ENCODE data around the gene ADORA1. TPM values are rescaled to one million over a fixed set of nuclear protein-coding genes. Genes with fewer than 3 reads are reported as not detected.

ADORA1 gene
- polyA plus RNA-seq, 3 donors: 0.13 to 1.1 TPM; not detected in 1

GRCh38 chr1:203216274-203217138, 89.0 kb downstream of the ADORA1 start:
- Mint-ChIP-seq H3K27me3 (ENCODE audit: low read depth in 3 of 3) (peaks cover 7 to 30% (median 30%) of the 10 kb centered on the region in 3 donors), H3K36me3 (no peaks in the 10 kb centered on the region), H3K9me3 (no peaks in the 10 kb centered on the region), H3K27ac (peak overlapping the region in 4 of 7 donors; percentile 3 to 76 (median 23)), H3K4me1 (peaks cover 44% of the 10 kb centered on the region), H3K4me3 (peak overlapping the region in 1 of 2 donors; percentile 62)
- intact Hi-C loops (cut with micrococcal nuclease): loop anchor here (1.0 to 5.0 kb wide), 4 partner anchors 39 to 178 kb away; partner anchors contain the start of gene MYBPH (in 1 of the 2)
- Histone ChIP-seq H3K4me3 (replicated peaks in 1 of 3; ENCODE audit: low read depth in 2 of 3, low read length in 3 of 3) (no peak overlapping the region), H3K9ac (ENCODE audit: insufficient read depth, low read length, poor library complexity, severe bottlenecking) (no peak overlapping the region), H4K20me1 (ENCODE audit: insufficient read depth, low read length) (no peaks in the 10 kb centered on the region), H3K79me2 (ENCODE audit: insufficient read depth, low read length) (no peaks in the 10 kb centered on the region), H3K4me2 (replicated peaks; ENCODE audit: extremely low read depth, low read length, poor library complexity, severe bottlenecking) (no peak overlapping the region), H2AFZ (ENCODE audit: insufficient read depth, low read depth, low read length, poor library complexity, severe bottlenecking) (no peak overlapping the region), H3K27me3 (ENCODE audit: control insufficient read depth in 2 of 2, insufficient read depth in 2 of 2, low read length in 2 of 2) (peaks cover 0 to 5% of the 10 kb centered on the region in 2 donors), H3K27ac (ENCODE audit: low read depth in 1 of 2, low read length in 2 of 2) (no peak overlapping the region), H3K9me3 (replicated peaks in 1 of 2; ENCODE audit: control insufficient read depth in 1 of 2, insufficient read depth in 1 of 2, low read length in 2 of 2) (no peaks in the 10 kb centered on the region), H3K4me1 (ENCODE audit: control insufficient read depth in 1 of 2, insufficient read depth in 2 of 2, low read length in 2 of 2) (peaks cover 31 to 39% of the 10 kb centered on the region in 2 donors), H3K36me3 (replicated peaks in 1 of 2; ENCODE audit: control insufficient read depth in 1 of 2, insufficient read depth in 2 of 2, low read length in 2 of 2) (no peaks in the 10 kb centered on the region)
- DNase-seq: peak; percentile 54 to 75 (median 68)
- 39% methylated on average over 19 of the region's 19 CpGs for WGBS (ENCODE audit: insufficient coverage)
- TF ChIP-seq CTCF (IDR thresholded peaks at IDR 0.05): peak; percentile 90

Other genes starting within 250 kb of the ADORA1 start
- gene RABIF, start 238.6 kb upstream of the ADORA1 start, polyA plus RNA-seq: 10 to 100 TPM in 2 of 3 donors, 1 to 10 TPM in 1; 7.8 to 24.6 (median 22.8) TPM
- 10 to 100 TPM; 20.7 to 36.7 (median 21.9) TPM for gene KLHL12, start 200.5 kb upstream of the ADORA1 start, polyA plus RNA-seq
- gene ADIPOR1, start 169.4 kb upstream of the ADORA1 start, polyA plus RNA-seq: 100 to 1,000 TPM; 140 to 216 (median 197) TPM
- 10 to 100 TPM; 49.7 to 70.5 (median 65.0) TPM for gene CYB5R1, start 160.5 kb upstream of the ADORA1 start, polyA plus RNA-seq
- 10 to 100 TPM; 60.5 to 84.9 (median 70.0) TPM for gene TMEM183A, start 120.4 kb upstream of the ADORA1 start, polyA plus RNA-seq
- 1 to 10 TPM in 1 of 3 donors, under 1 TPM in 2; 0.52 to 1.0 (median 0.97) TPM for gene PPFIA4, start 101.2 kb upstream of the ADORA1 start, polyA plus RNA-seq
- not detected for gene MYOG, start 41.7 kb upstream of the ADORA1 start, polyA plus RNA-seq
- gene MYBPH, start 48.1 kb downstream of the ADORA1 start, polyA plus RNA-seq: under 1 TPM; 0.04 to 0.52 (median 0.16) TPM
- under 1 TPM; 0.37 to 0.44 (median 0.43) TPM for gene CHI3L1, start 59.0 kb downstream of the ADORA1 start, polyA plus RNA-seq
- gene CHIT1, start 101.9 kb downstream of the ADORA1 start, polyA plus RNA-seq: under 1 TPM in 2 of 3 donors, not detected in 1; 0.08 to 0.51 TPM
- gene BTG2, start 177.8 kb downstream of the ADORA1 start, polyA plus RNA-seq: 100 to 1,000 TPM; 293 to 539 (median 483) TPM
- not detected for gene FMOD, start 223.4 kb downstream of the ADORA1 start, polyA plus RNA-seq

All from CD14-positive monocyte (primary cell).